Heart left ventricle (tissue), 16 donors: ENCODE measurements around the gene CDH8. TPM values are rescaled to one million over a fixed set of nuclear protein-coding genes. Genes with fewer than 3 reads are reported as not detected.

ENCODE experiments used
- ATAC-seq, 4 donors: fragments of 200-7000 bp; cut with Tn5 transposase; one replicate each; pipeline ENCODE4 v1.9.1; 2020 to 2022; ENCODE audit warnings: moderate library complexity in 4 of 4, mild to moderate bottlenecking in 3 of 4, moderate number of reproducible peaks in 1 of 4
- DNase-seq, 5 donors: peaks; one replicate each; pipeline ENCODE4 v3.0.0-alpha.2; 2020
- H3K27ac ChIP-seq, 12 donors: fragments of 200-600 bp; sonication (generic) in 4 of 12; one replicate each; pipeline versions ENCODE4 v1.5.0 to v1.8.0; 2016 to 2022; ENCODE audit warnings: mild to moderate bottlenecking in 2 of 12
- H3K27me3 ChIP-seq, 9 donors: fragments of 200-600 bp; sonication (generic) in 2 of 9; one replicate each; pipeline versions ENCODE4 v1.5.1 to v1.8.0; 2016 to 2022; ENCODE audit warnings: mild to moderate bottlenecking in 3 of 9
- H3K36me3 ChIP-seq, 9 donors: fragments of 200-600 bp; sonication (generic) in 2 of 9; one replicate each; pipeline versions ENCODE4 v1.5.0 to v1.8.0; 2018 to 2022; ENCODE audit warnings: mild to moderate bottlenecking in 2 of 9
- H3K4me1 ChIP-seq, 12 donors: fragments of 200-600 bp; sonication (generic) in 4 of 12; one replicate each; pipeline versions ENCODE4 v1.5.0 to v1.8.0; 2016 to 2022; ENCODE audit warnings: mild to moderate bottlenecking in 3 of 12
- H3K4me3 ChIP-seq, 12 donors: fragments of 200-600 bp; sonication (generic) in 4 of 12; one replicate each; pipeline versions ENCODE4 v1.5.0 to v1.8.0; 2017 to 2022; ENCODE audit warnings: mild to moderate bottlenecking in 9 of 12, moderate library complexity in 4 of 12
- H3K9me3 ChIP-seq, 12 donors: fragments of 200-600 bp; sonication (generic) in 4 of 12; one replicate each; pipeline versions ENCODE4 v1.5.0 to v1.8.0; 2016 to 2022; ENCODE audit warnings: mild to moderate bottlenecking in 1 of 12
- CTCF ChIP-seq, 12 donors: fragments of 200-600 bp; sonication (generic) in 4 of 12; IDR thresholded peaks; one replicate each; pipeline versions ENCODE4 v1.5.0 to v1.8.0; 2018 to 2022; ENCODE audit warnings: antibody characterized with exemption in 12 of 12, mild to moderate bottlenecking in 5 of 12
- POLR2A ChIP-seq, 2 donors: fragments of 450-650 bp; IDR thresholded peaks; one replicate each; pipeline ENCODE4 v1.6.1; 2017; ENCODE audit warnings: antibody characterized with exemption in 2 of 2, mild to moderate bottlenecking in 2 of 2, moderate library complexity in 2 of 2
- WGBS, 4 donors: extraction: QIAGEN DNeasy Blood & Tissue Kit in 2 of 4; methylation state at CpG; one replicate each; pipeline versions ENCODE4 v1.1.5 to v1.1.7; 2013 to 2018; 5-methylcytosine and 5-hydroxymethylcytosine counted together
- intact Hi-C, 10 donors: fragments of 100-400 bp; cut with DNase I; formaldehyde crosslinking; loops; one replicate each; pipeline versions ENCODE4 v1.11.1 to v1.14.2; 2022
- polyA plus RNA-seq, 2 donors: library from polyadenylated mRNA; stranded (reverse); fragments of 200-250 nt; gene quantifications; one replicate each; pipeline ENCODE4 v1.2.3, GENCODE V29; 2013
- total RNA-seq, 9 donors: library from RNA; depleted of rRNA in 2 of 9; stranded (reverse); fragments of >200 nt in 2 of 9; fragmentation: NEBNext Ultra II Directional in 3 of 9; extraction: Animal tissue kit (Norgen Biotek cat#: 25700) in 3 of 9; gene quantifications; one replicate each; pipeline versions ENCODE4 v1.1.0 to v1.2.4, GENCODE V29; 2016 to 2023
- donor health status: ischemic (EF 13 %, LVEDD 7.1; RV severe dilation, severe dysfunction).
- donor health status: healthy with polysubstance abuse.
- donor health status: DM: no; HTN: yes; CAD: no.
- donor health status: DM: no; HTN: no; CAD: no.
- donor health status: ischemic (EF 25% LVEDD 6.9; RV normal size, moderate dysfunction).
- donor health status: ischemic (EF 25% LVEDD 5.7; RV mildly dilated, moderate dysfunction).
- donor health status: healthy.
- donor health status: DM: yes; HTN: yes; CAD: no.
- donor health status: ischemic (EF 35%, LVEDD 5.7; RV mildly dilated, moderate dysfunction).
- donor health status: nonischemic (EF 11% LVEDD 7.7; RV severe dilation, severe dysfunction).
- donor health status: DM: yes; HTN: yes; CAD: no.
- donor health status: PGD.
- donor health status: ischemic (EF 29% LVEDD 5.4; RV normal size, mild dysfunction).
- donor health status: nonischemic (EF 23%, LVEDD 6.1; RV moderate dilation, normal function).

Gene CDH8
- total and polyA plus RNA-seq, 11 donors = 0.01 to 1.3 (median 0.37) TPM; not detected in 4

- H3K9me3 ChIP-seq = no peaks in the 10 kb centered on the region
- DNase-seq = no peak
- H3K27ac ChIP-seq = no peak overlapping the region
- TF ChIP-seq CTCF (IDR thresholded peaks at IDR 0.05) = no peak
- TF ChIP-seq POLR2A (IDR thresholded peaks at IDR 0.05) = no peak
- WGBS, 4 donors = 26 to 44% (median 36%) methylated on average over 2 of the region's 2 CpGs
- no peaks in the 10 kb centered on the region for H3K27me3 ChIP-seq
- intact Hi-C loops = no loop called here
- H3K36me3 ChIP-seq = no peaks in the 10 kb centered on the region
- no peak for ATAC-seq
- H3K4me3 ChIP-seq = no peak overlapping the region
- H3K4me1 ChIP-seq = no peaks in the 10 kb centered on the region
Measured at GRCh38 chr16:61829631-61830030, 206.6 kb downstream of the CDH8 start.

- Histone ChIP-seq H3K4me1 (no peaks in the 10 kb centered on the region), H3K9me3 (no peaks in the 10 kb centered on the region), H3K4me3 (no peak overlapping the region), H3K27ac (no peak overlapping the region), H3K36me3 (no peaks in the 10 kb centered on the region), H3K27me3 (no peaks in the 10 kb centered on the region)
- TF ChIP-seq POLR2A (IDR thresholded peaks at IDR 0.05) (no peak), CTCF (IDR thresholded peaks at IDR 0.05) (no peak)
- 85 to 93% (median 91%) methylated on average over 1 of the region's 1 CpG for WGBS, 4 donors
- DNase-seq = no peak
- intact Hi-C loops = no loop called here
- ATAC-seq = no peak
Measured at GRCh38 chr16:61823326-61823725, 212.9 kb downstream of the CDH8 start.

- intact Hi-C loops = no loop called here
- Histone ChIP-seq H3K4me3 (no peak overlapping the region), H3K9me3 (no peaks in the 10 kb centered on the region), H3K27me3 (no peaks in the 10 kb centered on the region), H3K4me1 (no peaks in the 10 kb centered on the region), H3K27ac (no peak overlapping the region), H3K36me3 (no peaks in the 10 kb centered on the region)
- no peak for ATAC-seq
- TF ChIP-seq POLR2A (IDR thresholded peaks at IDR 0.05) (no peak), CTCF (IDR thresholded peaks at IDR 0.05) (no peak)
- DNase-seq = no peak
- WGBS, 4 donors = 84 to 93% (median 91%) methylated on average over 2 of the region's 2 CpGs
Measured at GRCh38 chr16:61820820-61821219, 215.4 kb downstream of the CDH8 start.

- H3K27ac ChIP-seq = no peak overlapping the region
- H3K9me3 ChIP-seq = no peaks in the 10 kb centered on the region
- H3K4me1 ChIP-seq = no peaks in the 10 kb centered on the region
- no peak for ATAC-seq
- intact Hi-C loops = no loop called here
- H3K36me3 ChIP-seq = no peaks in the 10 kb centered on the region
- no peaks in the 10 kb centered on the region for H3K27me3 ChIP-seq
- DNase-seq = no peak
- TF ChIP-seq POLR2A (IDR thresholded peaks at IDR 0.05) (no peak), CTCF (IDR thresholded peaks at IDR 0.05) (no peak)
- H3K4me3 ChIP-seq = no peak overlapping the region
Measured at GRCh38 chr16:61820398-61820797, 215.8 kb downstream of the CDH8 start.
